GM23248 (cell line): ENCODE data around the gene SART3. TPM values are rescaled to one million over a fixed set of nuclear protein-coding genes. Genes with fewer than 3 reads are reported as not detected.

Source experiments
- DNase-seq: peaks from one replicate; pipeline ENCODE4 v3.0.0-alpha.2; 2015
- H2AFZ ChIP-seq: fragments of 200-600 bp; sonication (generic); 2 replicates; pipeline ENCODE4 v1.6.1; 2016; ENCODE audit warnings: antibody characterized with exemption
- H3F3A ChIP-seq: fragments of 200-600 bp; sonication (generic); 2 replicates; pipeline ENCODE4 v1.6.1; 2016; ENCODE audit warnings: mild to moderate bottlenecking, antibody characterized with exemption, mixed run types; ENCODE audit not compliant: insufficient read depth
- H3K27ac ChIP-seq: fragments of 200-600 bp; sonication (generic); 2 replicates; pipeline ENCODE4 v1.5.1; 2016; ENCODE audit warnings: mild to moderate bottlenecking
- H3K27me3 ChIP-seq: fragments of 200-600 bp; sonication (generic); replicated peaks from 2 replicates; pipeline ENCODE4 v1.6.1; 2016; ENCODE audit warnings: mild to moderate bottlenecking; ENCODE audit not compliant: insufficient read depth
- H3K36me3 ChIP-seq: fragments of 200-600 bp; sonication (generic); 2 replicates; pipeline ENCODE4 v1.6.1; 2016; ENCODE audit warnings: low read depth, mild to moderate bottlenecking
- H3K4me1 ChIP-seq: fragments of 200-600 bp; sonication (generic); 2 replicates; pipeline ENCODE4 v1.6.1; 2016; ENCODE audit warnings: mild to moderate bottlenecking; ENCODE audit not compliant: insufficient read depth
- H3K4me2 ChIP-seq: fragments of 200-600 bp; sonication (generic); one replicate; pipeline ENCODE4 v1.6.1; 2016; ENCODE audit warnings: mild to moderate bottlenecking; ENCODE audit not compliant: unreplicated experiment
- H3K4me3 ChIP-seq: fragments of 200-600 bp; sonication (generic); 2 replicates; pipeline ENCODE4 v1.5.1; 2016; ENCODE audit warnings: mild to moderate bottlenecking
- H3K79me2 ChIP-seq: fragments of 200-600 bp; sonication (generic); 2 replicates; pipeline ENCODE4 v1.6.1; 2016; ENCODE audit warnings: mild to moderate bottlenecking; ENCODE audit not compliant: insufficient read depth
- H3K9ac ChIP-seq: fragments of 200-600 bp; sonication (generic); 2 replicates; pipeline ENCODE4 v1.6.1; 2016; ENCODE audit warnings: mild to moderate bottlenecking
- H3K9me2 ChIP-seq: fragments of 200-600 bp; sonication (generic); 2 replicates; pipeline ENCODE4 v1.6.1; 2016; ENCODE audit warnings: mixed run types, mild to moderate bottlenecking, moderate library complexity; ENCODE audit not compliant: insufficient read depth
- H3K9me3 ChIP-seq: fragments of 200-600 bp; sonication (generic); one replicate; pipeline ENCODE4 v1.6.1; 2017; ENCODE audit warnings: low read depth
- H4K20me1 ChIP-seq: fragments of 200-600 bp; sonication (generic); 2 replicates; pipeline ENCODE4 v1.6.0; 2016; ENCODE audit not compliant: insufficient read depth
- EZH2 ChIP-seq: fragments of 200-600 bp; sonication (generic); IDR thresholded peaks from 2 replicates; pipeline ENCODE4 v1.6.1; 2018; ENCODE audit warnings: antibody characterized with exemption, mild to moderate bottlenecking; ENCODE audit not compliant: insufficient read depth, poor library complexity, severe bottlenecking
- EZH2phosphoT487 ChIP-seq: fragments of 200-600 bp; sonication (generic); IDR thresholded peaks from 2 replicates; pipeline ENCODE4 v1.6.1; 2018; ENCODE audit warnings: antibody characterized with exemption, moderate library complexity, mild to moderate bottlenecking, low read depth; ENCODE audit not compliant: insufficient read depth
- WGBS, 2 experiments: methylation state at CpG; one replicate each; pipeline ENCODE4 v1.1.6; 2015 to 2017; ENCODE audit warnings: low lambda C conversion rate in 2 of 2, low coverage in 1 of 2; ENCODE audit errors: missing lambda C conversion rate in 2 of 2; 5-methylcytosine and 5-hydroxymethylcytosine counted together
- in situ Hi-C: fragments of 300-500 bp; cut with MboI; formaldehyde crosslinking; loops from 2 replicates; pipeline ENCODE4 v1.15.0; 2020
- polyA plus RNA-seq: library from polyadenylated mRNA; unstranded; fragments of >200 nt; fragmentation: Nextera tagmentation; extraction: Ambion mirVana; gene quantifications from 2 replicates; pipeline ENCODE4 v1.2.1, GENCODE V29; 2016
- total RNA-seq: library from RNA; depleted of rRNA; stranded (reverse); fragments of >200 nt; shearing (Covaris generic); gene quantifications from 2 replicates; pipeline ENCODE4 v1.2.3, GENCODE V29; 2014

Gene SART3
- total and polyA plus RNA-seq, 2 experiments from 2014 or later: 20.5 to 29.7 TPM

- H3K4me1 ChIP-seq: no peaks in the 10 kb centered on the region
- H3K9me2 ChIP-seq: no peaks in the 10 kb centered on the region
- no peak overlapping the region for H3K4me2 ChIP-seq
- H3K9ac ChIP-seq: no peak overlapping the region
- H3K27me3 ChIP-seq: no peaks in the 10 kb centered on the region
- TF ChIP-seq EZH2: no peak
- no peak for TF ChIP-seq EZH2phosphoT487
- no peaks in the 10 kb centered on the region for H3K79me2 ChIP-seq
- no peak overlapping the region for H2AFZ ChIP-seq
- in situ Hi-C loops: no loop called here
- WGBS, 2 experiments: 87 to 88% methylated on average over 33 of the region's 33 CpGs
- no peaks in the 10 kb centered on the region for H4K20me1 ChIP-seq
- no peak for DNase-seq
- H3K9me3 ChIP-seq: no peaks in the 10 kb centered on the region
- H3F3A ChIP-seq: 0 out of 2 replicates have a peak, but pooled peaks cover 2% of the 10 kb centered on the region
- H3K36me3 ChIP-seq: no peaks in the 10 kb centered on the region
- no peak overlapping the region for H3K4me3 ChIP-seq
- H3K27ac ChIP-seq: no peak overlapping the region
Measured at GRCh38 chr12:108581311-108582227, 20.6 kb upstream of the SART3 start.

- Histone ChIP-seq H3K4me2 (no peak overlapping the region), H4K20me1 (no peaks in the 10 kb centered on the region), H3K4me1 (no peaks in the 10 kb centered on the region), H3K9ac (no peak overlapping the region), H3K79me2 (no peaks in the 10 kb centered on the region), H3K4me3 (no peak overlapping the region), H3K9me3 (no peaks in the 10 kb centered on the region), H3K27me3 (no peaks in the 10 kb centered on the region), H3K36me3 (no peaks in the 10 kb centered on the region), H3K9me2 (no peaks in the 10 kb centered on the region), H2AFZ (no peak overlapping the region), H3K27ac (no peak overlapping the region), H3F3A (0 out of 2 replicates have a peak, but pooled peaks cover 7% of the 10 kb centered on the region)
- WGBS, 2 experiments: 24 to 37% methylated on average over 2 to 3 of the region's 3 CpGs
- DNase-seq: no peak
- TF ChIP-seq EZH2phosphoT487 (no peak), EZH2 (no peak)
- in situ Hi-C loops: no loop called here
Measured at GRCh38 chr12:108580531-108580930, 19.6 kb upstream of the SART3 start.

GRCh38 chr12:108578813-108579212, 17.8 kb upstream of the SART3 start:
- Histone ChIP-seq H3F3A (0 out of 2 replicates have a peak, but pooled peaks cover 7% of the 10 kb centered on the region), H3K27ac (no peak overlapping the region), H3K9ac (no peak overlapping the region), H3K27me3 (no peaks in the 10 kb centered on the region), H3K9me2 (no peaks in the 10 kb centered on the region), H2AFZ (no peak overlapping the region), H3K9me3 (no peaks in the 10 kb centered on the region), H3K4me3 (no peak overlapping the region), H3K4me1 (no peaks in the 10 kb centered on the region), H3K4me2 (no peak overlapping the region), H3K79me2 (no peaks in the 10 kb centered on the region), H3K36me3 (no peaks in the 10 kb centered on the region), H4K20me1 (no peaks in the 10 kb centered on the region)
- DNase-seq: no peak
- WGBS, 2 experiments: 79 to 80% methylated on average over 3 of the region's 3 CpGs
- TF ChIP-seq EZH2 (no peak), EZH2phosphoT487 (no peak)
- in situ Hi-C loops: no loop called here

GRCh38 chr12:108578264-108578663, 17.3 kb upstream of the SART3 start:
- Histone ChIP-seq H3K4me1 (no peaks in the 10 kb centered on the region), H2AFZ (no peak overlapping the region), H3K79me2 (no peaks in the 10 kb centered on the region), H3K9me2 (no peaks in the 10 kb centered on the region), H4K20me1 (no peaks in the 10 kb centered on the region), H3F3A (0 out of 2 replicates have a peak, but pooled peaks cover 7% of the 10 kb centered on the region), H3K27me3 (no peaks in the 10 kb centered on the region), H3K9ac (no peak overlapping the region), H3K36me3 (no peaks in the 10 kb centered on the region), H3K9me3 (no peaks in the 10 kb centered on the region), H3K4me2 (no peak overlapping the region), H3K27ac (no peak overlapping the region), H3K4me3 (no peak overlapping the region)
- 74 to 80% methylated on average over 2 of the region's 2 CpGs for WGBS, 2 experiments
- TF ChIP-seq EZH2 (no peak), EZH2phosphoT487 (no peak)
- in situ Hi-C loops: no loop called here
- DNase-seq: no peak
